Peyer's patch (tissue), 4 donors: Measurements from ENCODE around the gene ETV2. TPM values are rescaled to one million over a fixed set of nuclear protein-coding genes. Genes with fewer than 3 reads are reported as not detected.

Experiments
- DNase-seq, 3 donors: peaks; one replicate each; pipeline ENCODE4 v3.0.0-alpha.2; 2017 to 2019
- H3K27ac ChIP-seq, 4 donors: fragments of 200-600 bp; sonication (generic); one replicate each; pipeline ENCODE4 v1.5.1; 2016 to 2019
- H3K27me3 ChIP-seq, 2 donors: fragments of 200-600 bp; sonication (generic); one replicate each; pipeline ENCODE4 v1.5.1; 2019
- H3K36me3 ChIP-seq, 3 donors: fragments of 200-600 bp; sonication (generic); one replicate each; pipeline ENCODE4 v1.5.1; 2016 to 2019
- H3K4me1 ChIP-seq, 4 donors: fragments of 200-600 bp; sonication (generic); one replicate each; pipeline ENCODE4 v1.5.1; 2016 to 2019
- H3K4me3 ChIP-seq, 4 donors: fragments of 200-600 bp; sonication (generic); 1 replicate in 3 of 4; 2 replicates in 1 of 4; pipeline ENCODE4 v1.5.1; 2016 to 2019; ENCODE audit warnings: mild to moderate bottlenecking in 1 of 4
- H3K9me3 ChIP-seq, 4 donors: fragments of 200-600 bp; sonication (generic); one replicate each; pipeline ENCODE4 v1.5.1; 2016 to 2019; ENCODE audit warnings: mild to moderate bottlenecking in 1 of 4
- CTCF ChIP-seq, 6 experiments: fragments of 450-650 bp in 4 of 6; fragments of 200-600 bp in 2 of 6; sonication (generic) in 1 of 6; IDR thresholded peaks; one replicate each; pipeline ENCODE4 v1.5.1; 2017 to 2019; ENCODE audit warnings: antibody characterized with exemption in 6 of 6, mild to moderate bottlenecking in 3 of 6, moderate library complexity in 1 of 6
- POLR2A ChIP-seq, 2 donors: fragments of 450-650 bp; IDR thresholded peaks; one replicate each; pipeline ENCODE4 v1.5.1; 2017; ENCODE audit warnings: antibody characterized with exemption in 2 of 2, mild to moderate bottlenecking in 2 of 2, moderate library complexity in 2 of 2
- total RNA-seq, 4 donors: library from RNA; depleted of rRNA; stranded (reverse); fragments of >200 nt; gene quantifications; one replicate each; pipeline ENCODE4 v1.1.0, GENCODE V29; 2016

ETV2 gene
- total RNA-seq, 4 donors from 2014 or later, result 1.6 to 1.8 TPM; not detected in 2

GRCh38 chr19:35622750-35623149 lies 18.8 kb upstream of the ETV2 start:
- no peak for DNase-seq
- TF ChIP-seq CTCF (IDR thresholded peaks at IDR 0.05) (no peak), POLR2A (IDR thresholded peaks at IDR 0.05) (no peak)
- H3K27me3 ChIP-seq, result no peaks in the 10 kb centered on the region
- H3K27ac ChIP-seq, result no peak overlapping the region
- no peak overlapping the region for H3K4me3 ChIP-seq
- H3K36me3 ChIP-seq, result no peaks in the 10 kb centered on the region
- H3K4me1 ChIP-seq, result peaks cover 0 to under 1% (median 0%) of the 10 kb centered on the region in 4 donors
- no peaks in the 10 kb centered on the region for H3K9me3 ChIP-seq

- H3K27ac ChIP-seq, result no peak overlapping the region
- H3K4me1 ChIP-seq, result peaks cover 0 to 5% (median 0%) of the 10 kb centered on the region in 4 donors
- H3K4me3 ChIP-seq, result no peak overlapping the region
- no peak for DNase-seq
- TF ChIP-seq CTCF (IDR thresholded peaks at IDR 0.05) (no peak), POLR2A (IDR thresholded peaks at IDR 0.05) (no peak)
- no peaks in the 10 kb centered on the region for H3K36me3 ChIP-seq
- no peaks in the 10 kb centered on the region for H3K27me3 ChIP-seq
- no peaks in the 10 kb centered on the region for H3K9me3 ChIP-seq
These were observed 18.1 kb upstream of the ETV2 start for GRCh38 chr19:35623327-35624010.

DNA sequence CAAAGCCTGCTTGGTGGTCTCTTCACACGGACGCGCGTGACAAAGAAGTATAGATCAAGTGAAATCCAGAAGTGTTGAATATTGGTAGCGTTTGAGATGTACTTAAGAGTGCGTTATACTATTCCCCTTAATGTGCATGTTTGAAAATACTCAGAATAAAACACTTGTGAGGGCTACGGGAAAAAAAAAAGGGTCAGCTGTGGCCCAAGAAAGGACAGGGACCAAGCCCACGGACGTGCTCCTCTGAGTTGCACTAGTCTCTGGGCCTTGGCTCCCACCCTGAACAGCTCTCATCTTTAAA lies 13.3 kb upstream of the ETV2 start:
- Histone ChIP-seq H3K9me3 (no peaks in the 10 kb centered on the region), H3K36me3 (peaks cover 0 to 29% (median 0%) of the 10 kb centered on the region in 3 donors), H3K27me3 (no peaks in the 10 kb centered on the region), H3K4me1 (peaks cover 0 to 11% (median 7%) of the 10 kb centered on the region in 4 donors), H3K4me3 (peak overlapping the region; percentile 57 to 100 (median 72)), H3K27ac (peak overlapping the region; percentile 85 to 96 (median 88))
- TF ChIP-seq CTCF (IDR thresholded peaks at IDR 0.05) (no peak), POLR2A (IDR thresholded peaks at IDR 0.05) (no peak)
- no peak for DNase-seq

DNA sequence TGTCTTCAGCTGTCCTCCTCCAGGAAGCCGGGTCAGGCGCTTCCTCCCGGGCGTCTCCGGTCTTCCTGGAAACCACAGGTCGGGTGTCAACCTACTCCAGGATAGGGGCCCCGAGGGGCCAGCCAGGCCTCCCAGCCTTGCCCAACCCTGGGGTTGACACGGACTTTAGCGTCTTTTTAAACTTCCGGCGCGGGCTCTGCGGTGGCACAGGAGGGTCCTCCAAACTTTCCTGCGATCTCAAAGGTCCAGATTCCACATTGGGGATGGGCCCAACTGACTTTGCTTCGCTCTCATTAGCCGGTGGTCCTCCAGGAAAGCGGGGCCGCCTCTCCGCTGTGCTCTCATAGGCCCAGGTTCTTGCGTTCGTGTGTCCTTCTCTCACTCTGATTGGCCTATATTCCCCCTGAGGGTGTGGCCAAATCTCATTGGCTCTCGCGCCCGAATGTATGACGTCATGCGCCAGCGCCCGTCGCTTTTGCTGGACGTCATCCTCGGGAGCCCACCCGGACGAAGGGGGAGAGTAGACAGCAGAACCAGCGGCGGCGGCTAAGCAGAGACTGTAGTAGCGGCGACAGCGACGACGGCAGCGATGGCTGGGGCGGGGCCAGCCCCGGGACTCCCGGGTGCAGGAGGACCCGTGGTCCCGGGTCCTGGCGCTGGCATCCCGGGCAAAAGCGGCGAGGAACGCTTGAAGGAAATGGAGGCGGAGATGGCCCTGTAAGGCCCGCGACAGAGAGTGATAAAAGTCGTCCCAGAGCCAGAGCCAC lies 12.8 kb upstream of the ETV2 start, which contains the start of gene RBM42:
TSS of gene RBM42 (plus strand) at position 472 of the 767 bp plus-strand sequence. CDS start at position 590, 118 bp downstream.
- Histone ChIP-seq H3K4me3 (peak within 1 kb of the TSS; percentile 57 to 100 (median 72)), H3K4me1 (peaks cover 0 to 11% (median 7%) of the 10 kb centered on the region in 4 donors), H3K9me3 (no peaks in the 10 kb centered on the region), H3K36me3 (peaks cover 0 to 34% (median 0%) of the 10 kb centered on the region in 3 donors), H3K27ac (peak within 1 kb of the TSS; percentile 85 to 96 (median 88)), H3K27me3 (no peaks in the 10 kb centered on the region)
- DNase-seq, result peak; percentile 96 to 98 (median 96)
- TF ChIP-seq CTCF (IDR thresholded peaks at IDR 0.05) (peak in 1 of 6 experiments; percentile 26), POLR2A (IDR thresholded peaks at IDR 0.05) (peak; percentile 57 to 82)

GRCh38 chr19:35629332-35629633 lies 12.3 kb upstream of the ETV2 start:
- Histone ChIP-seq H3K4me1 (peaks cover 0 to 11% (median 7%) of the 10 kb centered on the region in 4 donors), H3K27me3 (no peaks in the 10 kb centered on the region), H3K36me3 (peaks cover 0 to 39% (median 0%) of the 10 kb centered on the region in 3 donors), H3K4me3 (peak overlapping the region; percentile 57 to 100 (median 72)), H3K9me3 (no peaks in the 10 kb centered on the region), H3K27ac (peak overlapping the region; percentile 85 to 96 (median 88))
- DNase-seq, result no peak
- no peak for TF ChIP-seq CTCF (IDR thresholded peaks at IDR 0.05)
- TF ChIP-seq POLR2A (IDR thresholded peaks at IDR 0.05), result no peak
